HCT116 (cell line): Measurements from ENCODE around the gene CPNE4. TPM values are rescaled to one million over a fixed set of nuclear protein-coding genes. Genes with fewer than 3 reads are reported as not detected.

Experiments
- ATAC-seq: fragments of 200-7000 bp; cut with Tn5 transposase; 2 replicates; pipeline ENCODE4 v1.9.1; 2020; ENCODE audit warnings: mild to moderate bottlenecking, moderate library complexity
- BruUV-seq: library from RNA; stranded (reverse); fragments of 400-500 nt; replicated peaks from 2 replicates; lab custom pipeline; 2021; lab: Mats Ljungman, UMichigan
- CTCF ChIA-PET: fragments of 300-600 bp; sonication (Branson Sonifier 250); formaldehyde crosslinking; loops from one replicate; lab custom pipeline; 2021; ENCODE audit warnings: antibody characterized with exemption; lab: Charles Lee
- POLR2A ChIA-PET: fragments of 300-600, 350-600 bp; sonication (Branson Sonifier 250); formaldehyde crosslinking; loops from one replicate; lab custom pipeline; 2021; ENCODE audit warnings: antibody characterized with exemption; lab: Charles Lee
- RAD21 ChIA-PET, 2 experiments: fragments of 300-600 bp; sonication (Branson Sonifier 250); formaldehyde crosslinking; loops; one replicate each; lab custom pipeline; 2023; ENCODE audit warnings: low total read pairs in 2 of 2; ENCODE audit not compliant: uncharacterized antibody in 2 of 2, unreplicated experiment in 2 of 2, low non-redundant PET in 1 of 2; lab: Charles Lee
- DNase-seq: peaks from one replicate; pipeline ENCODE4 v3.0.0-alpha.2; 2010; ENCODE audit warnings: low read depth, low spot score
- H2AFZ ChIP-seq: fragments of 200-600 bp; shearing (Covaris generic), sonication (generic); 2 replicates; pipeline ENCODE4 v1.6.1; 2017; ENCODE audit warnings: low read depth, mixed run types, mixed read lengths, antibody characterized with exemption, low read length; ENCODE audit not compliant: poor library complexity, severe bottlenecking
- H3K27ac ChIP-seq: 2 replicates; pipeline ENCODE4 v1.5.1; 2012; ENCODE audit warnings: low read depth, low read length
- H3K27me3 ChIP-seq: fragments of 200-600 bp; sonication (generic); 2 replicates; pipeline ENCODE4 v1.6.1; 2016; ENCODE audit warnings: mixed run types, low read length, mixed read lengths; ENCODE audit not compliant: insufficient read depth
- H3K36me3 ChIP-seq, 2 experiments: fragments of 200-500 bp in 1 of 2; fragments of 200-600 bp in 1 of 2; sonication (Bioruptor generic) in 1 of 2; sonication (generic) in 1 of 2; 2 replicates each; pipeline versions ENCODE4 v1.5.1 to v1.6.1; 2014 to 2016; ENCODE audit warnings: low read length in 2 of 2, inconsistent platforms in 1 of 2, mixed read lengths in 1 of 2, mixed run types in 1 of 2; ENCODE audit not compliant: insufficient read depth in 2 of 2, control insufficient read depth in 1 of 2
- H3K4me1 ChIP-seq, 2 experiments: fragments of 200-600 bp in 1 of 2; sonication (generic) in 1 of 2; 2 replicates each; pipeline versions ENCODE4 v1.5.1 to v1.6.1; 2012 to 2017; ENCODE audit warnings: low read length in 2 of 2, inconsistent platforms in 1 of 2, mild to moderate bottlenecking in 1 of 2, mixed read lengths in 1 of 2, mixed run types in 1 of 2, moderate library complexity in 1 of 2; ENCODE audit not compliant: insufficient read depth in 2 of 2, control insufficient read depth in 1 of 2
- H3K4me2 ChIP-seq: fragments of 200-600 bp; sonication (generic); 2 replicates; pipeline ENCODE4 v1.6.1; 2017; ENCODE audit warnings: mixed run types, low read length, mixed read lengths
- H3K4me3 ChIP-seq, 2 experiments: fragments of 200-600 bp in 1 of 2; sonication (generic) in 1 of 2; replicated peaks in 1 of 2; 2 replicates each; pipeline ENCODE4 v1.5.1; 2011 to 2016; ENCODE audit warnings: low read length in 2 of 2, control low read depth in 1 of 2, low read depth in 1 of 2, mild to moderate bottlenecking in 1 of 2, mixed read lengths in 1 of 2, mixed run types in 1 of 2
- H3K79me2 ChIP-seq: fragments of 200-600 bp; sonication (generic); 2 replicates; pipeline ENCODE4 v1.6.1; 2017; ENCODE audit warnings: mild to moderate bottlenecking, mixed run types, low read length, moderate library complexity, mixed read lengths; ENCODE audit not compliant: insufficient read depth
- H3K9ac ChIP-seq: fragments of 200-600 bp; sonication (generic); 2 replicates; pipeline ENCODE4 v1.6.1; 2016; ENCODE audit warnings: low read length, mixed read lengths
- H3K9me2 ChIP-seq: fragments of 200-600 bp; sonication (generic), shearing (Covaris generic); 2 replicates; pipeline ENCODE4 v1.6.1; 2017; ENCODE audit warnings: mixed run types, mild to moderate bottlenecking, moderate library complexity; ENCODE audit not compliant: insufficient read depth
- H3K9me3 ChIP-seq, 2 experiments: fragments of 200-500 bp in 1 of 2; fragments of 200-600 bp in 1 of 2; sonication (Bioruptor generic) in 1 of 2; sonication (generic) in 1 of 2; 2 replicates each; pipeline ENCODE4 v1.6.1; 2014 to 2017; ENCODE audit warnings: low read length in 2 of 2, mixed read lengths in 2 of 2, inconsistent platforms in 1 of 2, low read depth in 1 of 2, mild to moderate bottlenecking in 1 of 2, mixed run types in 1 of 2, moderate library complexity in 1 of 2; ENCODE audit not compliant: control insufficient read depth in 1 of 2, insufficient read depth in 1 of 2
- H4K20me1 ChIP-seq: fragments of 200-600 bp; sonication (generic), shearing (Covaris generic); 2 replicates; pipeline ENCODE4 v1.6.1; 2017; ENCODE audit warnings: mixed run types, mild to moderate bottlenecking, moderate library complexity; ENCODE audit not compliant: insufficient read depth
- EGR1 ChIP-seq: IDR thresholded peaks from 2 replicates; pipeline ENCODE4 v1.6.1; 2012; ENCODE audit warnings: low read depth
- ELF1 ChIP-seq: IDR thresholded peaks from 2 replicates; pipeline ENCODE4 v1.6.1; 2012; ENCODE audit warnings: low read depth, borderline replicate concordance
- EZH2 ChIP-seq: fragments of 200-600 bp; sonication (generic); IDR thresholded peaks from 2 replicates; pipeline ENCODE4 v1.6.1; 2017; ENCODE audit warnings: antibody characterized with exemption, mixed run types
- FOSL1 ChIP-seq: IDR thresholded peaks from 2 replicates; pipeline ENCODE4 v1.6.1; 2012; ENCODE audit warnings: low read depth
- JUND ChIP-seq: IDR thresholded peaks from 2 replicates; pipeline ENCODE4 v1.6.1; 2012
- MAX ChIP-seq: IDR thresholded peaks from 2 replicates; pipeline ENCODE4 v1.6.1; 2012
- SP1 ChIP-seq: IDR thresholded peaks from 2 replicates; pipeline ENCODE4 v1.6.1; 2012; ENCODE audit warnings: low read depth
- SRF ChIP-seq: IDR thresholded peaks from 2 replicates; pipeline ENCODE4 v1.6.1; 2012; ENCODE audit warnings: low read depth
- YY1 ChIP-seq: IDR thresholded peaks from 2 replicates; pipeline ENCODE4 v1.6.1; 2011; ENCODE audit warnings: low read length, low read depth, moderate library complexity, mild to moderate bottlenecking; ENCODE audit not compliant: insufficient replicate concordance; ENCODE audit errors: extremely low read depth
- ZBTB33 ChIP-seq: IDR thresholded peaks from 2 replicates; pipeline ENCODE4 v1.6.1; 2011; ENCODE audit warnings: mild to moderate bottlenecking, low read length, moderate library complexity; ENCODE audit not compliant: insufficient replicate concordance; ENCODE audit errors: extremely low read depth
- intact Hi-C: fragments of 100-400 bp; cut with micrococcal nuclease; formaldehyde crosslinking; loops from 2 replicates; pipeline ENCODE4 v1.10.0; 2022
- total RNA-seq: library from RNA; stranded (reverse); gene quantifications from one replicate; pipeline ENCODE4 v1.2.1, GENCODE V29; 2021; ENCODE audit not compliant: unreplicated experiment

CPNE4 gene
- total RNA-seq, 1 experiment from 2014 or later: not detected

- TF ChIP-seq ZBTB33: no peak
Observed at GRCh38 chr3:131708241-131708640, 326.6 kb downstream of the CPNE4 start (continued).

GRCh38 chr3:131705558-131706051 is 329.2 kb downstream of the CPNE4 start:
- no peaks in the 10 kb centered on the region for H3K36me3 ChIP-seq
- H3K79me2 ChIP-seq: no peaks in the 10 kb centered on the region
- intact Hi-C loops: no loop called here
- DNase-seq (no peak), ATAC-seq (no peak)
- no peak overlapping the region for H3K4me3 ChIP-seq
- H3K27ac ChIP-seq: no peak overlapping the region
- TF ChIP-seq EZH2 (no peak), JUND (no peak), SRF (no peak), SP1 (no peak), MAX (no peak), EGR1 (no peak), ELF1 (no peak), FOSL1 (no peak), YY1 (no peak)
- no peak overlapping the region for H2AFZ ChIP-seq
- ChIA-PET POLR2A (no interaction called here), RAD21 (no interaction called here), CTCF (no interaction called here)
- H3K4me1 ChIP-seq: no peaks in the 10 kb centered on the region
- peaks cover 31% of the 10 kb centered on the region for H3K27me3 ChIP-seq
- H3K4me2 ChIP-seq: no peak overlapping the region
- BruUV-seq: no TSS peak
- H3K9me2 ChIP-seq: no peaks in the 10 kb centered on the region
- H4K20me1 ChIP-seq: no peaks in the 10 kb centered on the region
- H3K9ac ChIP-seq: no peak overlapping the region
- H3K9me3 ChIP-seq: no peaks in the 10 kb centered on the region
